HG03095 (cell line): Measurements from ENCODE around the gene ULBP3.
"Not testable (repeated sequence)": the region's sequence is repeated elsewhere in the genome, so short reads cannot be mapped to it uniquely, and the experiment has no call there.

Experiments
- ATAC-seq: cut with Tn5 transposase; IDR thresholded peaks from one replicate; pipeline ENCODE4 v1.9.1; 2021; ENCODE audit warnings: moderate library complexity; ENCODE audit not compliant: unreplicated experiment

Gene ULBP3

GRCh38 chr6:150017186-150017521 is 51.8 kb downstream of the ULBP3 start:
- not testable (repeated sequence) for ATAC-seq

GRCh38 chr6:150016324-150017185 is 52.4 kb downstream of the ULBP3 start:
- no peak for ATAC-seq

DNA sequence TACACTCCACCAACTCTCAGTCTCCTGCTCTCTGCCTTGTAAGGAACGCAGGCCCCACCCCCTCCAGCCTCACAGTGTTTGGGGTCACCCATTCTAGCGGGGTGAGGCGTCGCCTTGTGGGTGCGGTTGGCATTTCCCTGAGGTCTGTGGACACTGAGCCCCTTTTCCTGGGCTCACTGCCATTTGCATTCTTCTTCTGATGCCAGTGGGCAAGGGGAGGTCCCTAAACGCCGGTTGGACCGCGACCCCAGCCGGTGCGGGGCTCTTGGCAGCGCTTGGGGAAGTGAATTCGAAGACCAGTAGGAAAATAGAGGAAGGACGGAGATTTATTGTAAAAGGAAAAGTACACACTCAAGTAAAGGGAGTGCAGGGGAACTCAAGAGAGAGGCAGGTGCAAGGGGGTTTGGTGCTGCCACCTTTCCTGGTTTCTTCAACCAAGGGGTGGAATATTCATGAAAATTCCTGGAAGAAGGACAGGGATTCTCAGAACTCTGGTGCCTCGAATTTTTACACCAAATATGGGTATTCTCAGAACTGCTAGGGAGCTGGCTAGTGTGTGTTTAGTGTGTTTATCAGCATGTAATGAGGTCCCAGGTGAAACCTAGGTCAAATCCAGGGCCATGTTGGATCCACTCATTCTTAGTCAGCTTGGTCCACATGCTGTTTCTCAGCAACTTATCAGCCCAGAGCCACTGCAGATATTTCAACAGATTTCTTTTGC is 53.5 kb downstream of the ULBP3 start:
- not testable (repeated sequence) for ATAC-seq

DNA sequence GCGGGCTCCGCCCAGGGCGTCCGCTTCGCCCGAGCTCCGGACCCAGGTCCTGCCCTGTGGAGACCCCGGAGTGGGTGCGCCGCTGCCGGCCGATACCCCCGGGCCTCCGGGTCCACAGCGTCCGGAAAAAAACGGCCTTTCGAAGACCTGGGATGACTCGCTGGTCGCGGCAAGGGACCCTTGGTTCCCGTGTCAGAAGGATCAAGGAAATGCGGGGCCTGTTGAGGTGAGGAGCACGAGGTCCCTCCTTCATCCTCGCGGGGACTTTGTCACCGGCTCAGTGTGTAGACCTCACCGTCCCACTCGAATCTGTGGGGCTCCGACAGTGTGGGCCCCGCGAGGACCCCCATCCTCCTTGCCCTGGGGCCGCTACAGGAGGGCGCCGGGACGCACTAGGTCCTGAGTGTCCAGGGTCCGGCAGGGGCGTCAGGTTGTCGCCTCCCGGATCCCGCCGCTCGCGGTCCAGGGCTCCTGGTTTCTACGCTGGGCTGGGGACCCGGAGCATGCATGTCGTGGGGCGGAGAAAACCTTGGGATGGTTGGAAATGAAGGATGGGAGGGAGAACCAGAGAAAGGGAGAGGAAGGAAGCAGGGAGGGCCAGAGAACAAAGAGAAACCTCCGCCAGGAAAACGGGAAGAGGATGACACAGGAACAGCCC is 54.2 kb downstream of the ULBP3 start:
- ATAC-seq: not testable (repeated sequence)

GRCh38 chr6:150013785-150014622 is 54.9 kb downstream of the ULBP3 start:
- ATAC-seq: not testable (repeated sequence)

GRCh38 chr6:150012846-150013784 is 55.8 kb downstream of the ULBP3 start:
- ATAC-seq: not testable (repeated sequence)
